ENCODE measurements around the gene KRT73. TPM values are rescaled to one million over a fixed set of nuclear protein-coding genes. Genes with fewer than 3 reads are reported as not detected.

KRT73 gene
- total RNA-seq, 2 experiments from 2014 or later = 67.2 to 69.7 TPM

- no peaks in the 10 kb centered on the region for H3K9me3 ChIP-seq (ENCODE audit: control insufficient read depth in 1 of 2, insufficient read depth in 1 of 2, low read length in 2 of 2)
- ATAC-seq (ENCODE audit: poor library complexity) (no peak), DNase-seq (no peak)
- no peaks in the 10 kb centered on the region for H3K36me3 Mint-ChIP-seq (ENCODE audit: low read depth)
- H3K27me3 ChIP-seq (ENCODE audit: control insufficient read depth in 1 of 2, insufficient read depth in 2 of 2, low read length in 2 of 2) = peaks cover 4 to 11% of the 10 kb centered on the region in 2 experiments
- POLR2A ChIA-PET = interaction anchor here (0.7 kb wide), 1 partner anchor 8 kb away, joined by 3 read pairs; no protein-coding TSS in a partner anchor
- CTCF ChIA-PET = no interaction called here
- peaks cover 25% of the 10 kb centered on the region for H3K27me3 Mint-ChIP-seq
- H3K27ac Mint-ChIP-seq = no peak overlapping the region
- no peak overlapping the region for H3K27ac ChIP-seq (ENCODE audit: low read depth in 1 of 2, low read length in 2 of 2)
- H3K4me1 Mint-ChIP-seq (ENCODE audit: low read depth) = no peaks in the 10 kb centered on the region
- no peak for TF ChIP-seq CTCF (IDR thresholded peaks at IDR 0.05)
- intact Hi-C loops (cut with DNase I, micrococcal nuclease) = no loop called here
- no peaks in the 10 kb centered on the region for H3K36me3 ChIP-seq (ENCODE audit: insufficient read depth, low read length)
- no peak overlapping the region for H3K4me3 Mint-ChIP-seq
- H3K4me3 ChIP-seq (ENCODE audit: low read length) = no peak overlapping the region
- no peaks in the 10 kb centered on the region for H3K9me3 Mint-ChIP-seq
- H3K4me1 ChIP-seq (ENCODE audit: insufficient read depth, low read length) = no peaks in the 10 kb centered on the region
Observed at GRCh38 chr12:52568111-52568510, 50.2 kb downstream of the KRT73 start.

- TF ChIP-seq CTCF (IDR thresholded peaks at IDR 0.05) = no peak
- Mint-ChIP-seq H3K27me3 (peaks cover 25% of the 10 kb centered on the region), H3K36me3 (ENCODE audit: low read depth) (no peaks in the 10 kb centered on the region), H3K9me3 (no peaks in the 10 kb centered on the region), H3K27ac (no peak overlapping the region), H3K4me1 (ENCODE audit: low read depth) (no peaks in the 10 kb centered on the region), H3K4me3 (no peak overlapping the region)
- ATAC-seq (ENCODE audit: poor library complexity) (peak; percentile 21), DNase-seq (peak in 5 of 14 experiments; percentile 8 to 85 (median 58))
- Histone ChIP-seq H3K36me3 (ENCODE audit: insufficient read depth, low read length) (no peaks in the 10 kb centered on the region), H3K27me3 (ENCODE audit: control insufficient read depth in 1 of 2, insufficient read depth in 2 of 2, low read length in 2 of 2) (peaks cover 4 to 11% of the 10 kb centered on the region in 2 experiments), H3K4me1 (ENCODE audit: insufficient read depth, low read length) (no peaks in the 10 kb centered on the region), H3K9me3 (ENCODE audit: control insufficient read depth in 1 of 2, insufficient read depth in 1 of 2, low read length in 2 of 2) (no peaks in the 10 kb centered on the region), H3K4me3 (ENCODE audit: low read length) (no peak overlapping the region), H3K27ac (ENCODE audit: low read depth in 1 of 2, low read length in 2 of 2) (peak overlapping the region in 1 of 2 donors; percentile 9)
- ChIA-PET CTCF (no interaction called here), POLR2A (no interaction called here)
- intact Hi-C loops (cut with DNase I, micrococcal nuclease) = no loop called here
Observed at GRCh38 chr12:52566847-52567291, 51.5 kb downstream of the KRT73 start.

- ChIA-PET CTCF (no interaction called here), POLR2A (no interaction called here)
- H3K27ac ChIP-seq (ENCODE audit: low read depth in 1 of 2, low read length in 2 of 2) = no peak overlapping the region
- Mint-ChIP-seq H3K4me3 (no peak overlapping the region), H3K27me3 (peaks cover 34% of the 10 kb centered on the region), H3K9me3 (no peaks in the 10 kb centered on the region), H3K36me3 (ENCODE audit: low read depth) (no peaks in the 10 kb centered on the region), H3K27ac (no peak overlapping the region), H3K4me1 (ENCODE audit: low read depth) (no peaks in the 10 kb centered on the region)
- intact Hi-C loops (cut with DNase I, micrococcal nuclease) = no loop called here
- DNase-seq = no peak
- no peaks in the 10 kb centered on the region for H3K9me3 ChIP-seq (ENCODE audit: control insufficient read depth in 1 of 2, insufficient read depth in 1 of 2, low read length in 2 of 2)
- H3K36me3 ChIP-seq (ENCODE audit: insufficient read depth, low read length) = no peaks in the 10 kb centered on the region
- peaks cover 0 to 16% of the 10 kb centered on the region in 2 experiments for H3K27me3 ChIP-seq (ENCODE audit: control insufficient read depth in 1 of 2, insufficient read depth in 2 of 2, low read length in 2 of 2)
- no peak overlapping the region for H3K4me3 ChIP-seq (ENCODE audit: low read length)
- H3K4me1 ChIP-seq (ENCODE audit: insufficient read depth, low read length) = no peaks in the 10 kb centered on the region
- TF ChIP-seq CTCF (IDR thresholded peaks at IDR 0.05) = no peak
- no peak for ATAC-seq (ENCODE audit: poor library complexity)
Observed at GRCh38 chr12:52564582-52564981, 53.8 kb downstream of the KRT73 start.

Data from CD4-positive, alpha-beta T cell (primary cell).